CD4-positive, alpha-beta T cell treated with Interleukin-17A for 1 hour (primary cell): ENCODE measurements around the gene NOS2.
A peak's percentile ranks its signal among the peaks of the same experiment; 100 is the strongest.
"Not testable (repeated sequence)": the region's sequence is repeated elsewhere in the genome, so short reads cannot be mapped to it uniquely, and the experiment has no call there.

Experiments
- DNase-seq: peaks from one replicate; pipeline ENCODE4 v3.0.0-alpha.2; 2020

The NOS2 gene

DNA sequence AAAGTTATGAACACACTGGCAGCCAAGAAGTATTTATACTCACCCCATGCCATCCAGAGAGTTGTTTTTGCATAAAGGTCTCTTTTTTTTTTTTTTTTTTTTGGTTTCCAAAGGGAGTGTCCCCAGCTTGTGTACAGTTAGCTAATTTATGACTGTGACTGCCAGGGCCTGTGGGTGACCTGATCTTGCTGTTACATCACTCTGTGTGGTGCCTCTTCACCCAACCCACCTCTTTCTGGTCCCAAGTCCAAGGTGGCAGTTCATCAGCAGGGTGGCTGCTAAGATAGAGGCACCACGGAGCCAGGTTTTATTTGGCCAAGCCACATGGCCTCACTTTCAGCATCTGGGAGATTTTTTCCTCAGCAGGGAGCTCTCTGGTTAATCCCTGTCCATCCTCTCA is at the start of gene NOS2:
Gene NOS2, minus strand, starts transcription at position 8 of the 400 bp plus-strand sequence. CDS start 1,720 bp downstream, outside the sequence.
- no peak for DNase-seq

DNA sequence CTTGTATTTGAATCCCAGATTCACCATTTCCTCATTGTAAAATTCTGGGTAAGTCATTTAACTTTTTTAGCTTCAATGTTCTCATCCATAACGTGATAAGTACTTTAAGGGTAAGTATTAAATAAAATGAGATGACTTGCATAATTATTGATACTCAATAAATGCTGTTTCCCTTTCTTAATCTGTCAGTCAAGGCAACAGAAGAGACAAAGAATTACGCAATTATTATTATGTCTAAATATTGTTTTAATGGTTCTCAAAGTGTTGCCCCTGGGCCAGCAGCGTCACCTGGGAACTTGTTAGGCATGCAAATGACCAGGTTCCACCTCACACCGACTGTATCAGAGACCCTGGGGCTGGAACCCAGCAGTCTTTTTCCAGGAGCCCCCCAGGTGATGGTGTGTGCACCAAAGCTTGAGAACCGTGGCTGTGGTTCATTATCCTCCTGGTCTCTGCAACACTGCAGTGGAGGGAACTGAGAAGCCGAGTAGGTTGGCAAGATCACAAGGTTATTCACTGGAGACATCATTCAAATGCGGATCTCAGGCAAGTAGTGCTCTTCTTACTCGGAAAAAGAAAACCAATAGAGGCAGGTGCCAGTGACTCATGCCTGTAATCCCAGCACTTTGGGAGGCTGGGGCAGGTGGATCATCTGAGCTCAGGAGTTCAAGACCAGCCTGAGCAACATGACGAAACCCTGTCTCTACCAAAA is 49.3 kb upstream of the NOS2 start:
- DNase-seq: no peak

DNA sequence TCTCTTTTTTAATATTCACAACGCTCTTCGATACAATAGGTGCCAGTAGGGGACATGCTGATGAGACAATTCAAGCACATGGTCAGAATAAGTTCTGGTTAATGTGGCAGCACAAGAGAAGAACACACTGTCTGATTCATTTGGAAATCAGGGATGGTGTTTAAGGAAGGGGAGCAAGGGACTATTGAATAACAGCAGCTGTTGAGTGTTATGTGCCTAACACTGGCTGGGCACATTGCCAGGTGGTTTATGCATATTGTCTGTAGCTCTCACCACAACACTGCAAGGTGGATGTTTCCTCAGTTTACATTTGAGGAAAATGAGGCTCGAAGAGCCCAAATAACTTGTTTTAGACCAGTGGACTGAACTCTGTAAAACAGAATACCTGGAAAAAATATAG is 48.6 kb upstream of the NOS2 start:
- DNase-seq: no peak

DNA sequence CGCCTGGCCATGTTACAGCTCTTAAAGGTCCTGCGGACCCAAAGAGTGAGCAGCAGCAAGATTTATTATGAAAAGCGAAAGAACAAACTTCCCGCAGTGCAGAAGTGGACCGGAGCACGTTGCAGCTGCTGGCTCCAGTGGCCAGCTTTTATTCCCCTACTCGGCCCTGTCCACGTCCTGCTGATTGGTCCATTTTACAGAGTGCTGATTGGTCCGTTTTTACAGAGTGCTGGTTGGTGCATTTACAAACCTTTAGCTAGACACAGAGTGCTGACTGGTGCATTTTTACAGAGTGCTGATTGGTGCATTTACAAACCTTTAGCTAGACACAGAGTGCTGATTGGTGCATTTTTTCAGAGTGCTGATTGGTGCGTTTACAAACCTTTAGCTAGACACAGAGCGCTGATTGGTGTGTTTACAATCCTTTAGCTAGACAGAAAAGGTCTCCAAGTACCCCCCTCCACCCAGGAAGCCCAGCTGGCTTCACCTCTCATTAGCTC is 46.5 kb upstream of the NOS2 start:
- DNase-seq: not testable (repeated sequence)

DNA sequence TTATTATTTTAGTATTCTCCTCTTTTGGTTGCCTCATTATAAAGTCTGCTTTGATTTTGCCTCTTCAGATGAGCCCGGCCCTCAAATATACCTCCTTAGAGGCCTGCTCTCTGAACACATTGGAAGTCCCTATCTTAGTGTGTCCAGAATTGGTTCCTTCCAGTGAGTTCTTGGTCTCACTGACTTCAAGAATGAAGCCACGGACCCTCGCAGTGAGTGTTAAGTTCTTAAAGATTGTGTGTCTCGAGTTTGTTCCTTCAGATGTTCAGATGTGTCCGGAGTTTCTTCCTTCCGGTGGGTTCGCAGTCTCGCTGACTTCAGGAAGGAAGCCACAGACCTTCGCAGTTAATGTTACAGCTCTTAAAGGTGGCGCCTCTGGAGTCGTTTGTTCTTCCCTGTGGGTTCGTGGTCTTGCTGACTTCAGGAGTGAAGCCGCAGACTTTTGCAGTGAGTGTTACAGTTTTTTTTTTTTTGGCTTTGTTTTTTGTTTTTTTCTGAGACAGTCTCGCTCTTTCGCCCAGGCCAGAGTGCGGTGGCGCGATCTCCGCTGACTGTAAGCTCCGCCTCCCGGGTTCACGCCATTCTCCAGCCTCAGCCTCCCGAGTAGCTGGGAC is 45.8 kb upstream of the NOS2 start:
- peak; percentile 53 for DNase-seq

DNA sequence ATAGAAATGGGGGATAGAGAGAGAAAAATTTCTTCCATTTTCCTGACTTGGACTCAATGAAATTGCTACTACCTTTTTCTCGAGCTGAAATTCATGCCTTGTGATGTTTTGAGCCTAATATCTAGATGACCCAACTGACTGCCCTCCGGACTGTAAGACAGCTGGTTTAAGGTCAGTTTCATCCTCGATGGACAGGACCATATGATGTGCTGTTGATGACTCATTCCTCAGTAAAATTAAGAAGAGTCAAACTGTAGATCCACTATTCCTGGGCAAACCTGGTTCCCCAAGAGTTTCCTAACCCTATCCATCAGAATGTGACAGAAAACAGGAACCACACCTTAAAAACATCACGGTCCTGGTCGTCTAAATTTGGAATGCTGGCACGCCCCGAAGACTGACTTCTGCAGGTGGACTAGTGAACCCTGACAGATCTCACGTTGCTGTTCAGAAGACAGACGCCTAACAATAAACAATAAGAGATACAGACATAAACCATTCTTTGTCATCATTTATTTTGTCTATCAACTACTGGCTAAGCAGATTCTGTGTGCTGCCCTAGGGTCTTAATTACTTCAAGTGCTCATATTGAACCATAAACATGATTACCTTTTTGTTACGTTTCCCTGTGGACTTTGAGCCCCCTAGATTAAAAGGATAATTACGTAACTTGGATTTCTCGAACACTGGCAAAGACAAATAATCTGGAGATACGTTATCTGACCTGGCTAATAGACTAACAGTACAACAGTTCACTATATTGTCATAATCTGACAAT is 45.1 kb upstream of the NOS2 start:
- no peak for DNase-seq

DNA sequence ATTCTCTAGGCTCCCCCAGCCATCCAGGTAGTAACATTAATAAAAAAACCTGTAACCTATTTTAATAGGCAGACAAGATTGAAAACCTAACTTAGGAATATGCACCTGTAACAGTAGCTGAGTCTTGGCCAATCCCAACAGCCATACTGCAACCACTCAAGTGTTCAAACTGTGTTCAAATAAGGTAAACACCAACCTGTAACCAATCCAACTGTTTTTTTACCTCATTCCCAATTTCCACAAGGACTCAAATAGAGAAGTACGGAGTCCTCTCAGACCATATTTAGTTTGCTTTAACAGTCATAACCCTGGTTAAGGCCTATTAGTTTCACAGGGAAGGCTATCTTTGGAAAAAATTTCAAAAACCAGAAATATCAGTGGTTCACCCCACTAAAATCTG is 40.4 kb upstream of the NOS2 start:
- DNase-seq: no peak

DNA sequence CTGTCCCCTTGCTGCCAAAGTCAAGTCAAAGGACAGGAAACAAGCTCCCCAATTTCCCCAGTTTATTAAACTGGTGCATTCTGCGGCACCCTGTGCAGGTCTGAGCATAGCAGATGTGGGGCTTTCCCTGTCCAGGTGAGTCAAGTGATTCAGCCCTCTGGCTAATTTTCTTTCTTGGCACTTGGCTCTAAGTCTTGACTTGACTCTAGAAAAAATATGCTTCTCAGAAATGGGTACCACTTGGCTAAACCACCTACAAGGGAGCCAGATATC is 40.0 kb upstream of the NOS2 start:
- DNase-seq: not testable (repeated sequence)

DNA sequence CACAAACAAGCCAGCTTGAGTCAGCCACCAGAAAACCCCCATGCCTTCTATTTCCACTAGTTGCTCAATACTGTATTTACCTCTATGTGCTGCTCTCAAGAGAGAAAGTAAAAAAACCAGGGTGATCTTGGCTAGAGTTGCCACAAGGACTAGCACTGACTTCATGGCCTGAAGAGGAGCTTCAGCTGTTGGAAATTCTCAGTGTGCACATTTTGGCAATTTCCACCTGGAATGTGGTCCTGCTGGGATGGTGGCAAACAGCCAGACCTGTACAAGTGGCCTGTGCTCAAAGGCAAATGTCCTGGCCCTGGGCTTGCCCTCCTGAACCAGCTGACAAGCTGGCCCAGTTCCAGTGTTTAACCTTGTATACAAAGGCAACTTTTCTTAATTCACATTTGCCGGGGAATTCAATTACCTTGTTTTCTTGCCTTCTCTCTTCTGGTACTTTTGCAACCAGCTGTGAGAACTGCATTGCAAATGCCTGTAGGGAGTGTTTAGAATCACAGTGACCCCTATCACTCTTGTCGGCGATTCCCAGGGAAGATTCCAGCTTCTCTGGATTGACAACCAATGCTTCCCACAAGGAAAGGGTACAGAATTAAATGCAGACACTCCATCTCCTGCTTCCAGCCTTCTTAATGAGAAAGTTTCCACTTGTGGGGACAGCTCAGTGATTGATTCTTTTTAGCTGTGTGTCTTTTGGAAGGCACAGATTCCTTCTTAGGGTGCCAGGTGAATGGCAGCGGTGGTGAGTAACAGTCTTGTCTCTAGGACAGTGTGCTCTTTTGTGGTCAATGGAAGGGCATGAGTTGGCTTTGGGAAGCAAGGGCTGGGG is 39.5 kb upstream of the NOS2 start:
- not testable (repeated sequence) for DNase-seq

DNA sequence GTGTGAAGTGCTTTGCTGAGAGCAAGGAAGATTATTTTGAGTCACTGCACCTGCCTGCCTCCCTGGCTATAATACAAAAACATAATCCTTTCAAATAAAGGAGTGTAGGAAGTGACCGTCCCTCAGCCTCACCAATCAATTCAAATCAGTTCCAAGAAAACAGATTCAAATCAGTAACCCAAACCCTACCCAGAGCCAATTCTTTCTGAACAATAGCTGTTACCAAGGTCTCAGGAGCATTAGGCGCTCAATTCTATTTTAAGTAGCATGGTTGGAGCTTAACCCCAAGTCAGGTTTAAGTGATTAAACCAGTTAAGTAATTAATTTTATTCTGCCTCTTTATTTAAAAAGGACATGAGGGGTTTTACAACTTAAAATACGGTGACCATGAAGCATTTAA is 38.3 kb upstream of the NOS2 start:
- DNase-seq: not testable (repeated sequence)

DNA sequence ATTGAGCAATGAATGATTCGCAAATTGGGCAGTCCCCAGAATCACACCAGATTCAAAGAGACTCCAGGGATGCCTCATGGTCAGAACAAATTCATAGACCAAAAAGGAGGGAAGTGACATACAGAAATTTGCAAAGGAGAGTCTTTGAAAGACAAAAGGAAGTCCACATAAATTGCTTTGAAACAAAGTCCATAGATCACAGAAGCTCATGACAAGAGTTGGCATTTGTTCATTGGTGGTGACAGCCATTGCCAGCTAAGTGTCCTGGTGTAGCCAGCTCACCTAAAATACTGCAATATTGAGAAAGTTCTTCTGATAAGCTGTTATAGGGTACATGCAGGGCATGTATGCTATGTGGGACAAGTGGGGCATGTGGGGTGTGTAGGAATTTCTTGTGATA is 37.4 kb upstream of the NOS2 start:
- DNase-seq: not testable (repeated sequence)

DNA sequence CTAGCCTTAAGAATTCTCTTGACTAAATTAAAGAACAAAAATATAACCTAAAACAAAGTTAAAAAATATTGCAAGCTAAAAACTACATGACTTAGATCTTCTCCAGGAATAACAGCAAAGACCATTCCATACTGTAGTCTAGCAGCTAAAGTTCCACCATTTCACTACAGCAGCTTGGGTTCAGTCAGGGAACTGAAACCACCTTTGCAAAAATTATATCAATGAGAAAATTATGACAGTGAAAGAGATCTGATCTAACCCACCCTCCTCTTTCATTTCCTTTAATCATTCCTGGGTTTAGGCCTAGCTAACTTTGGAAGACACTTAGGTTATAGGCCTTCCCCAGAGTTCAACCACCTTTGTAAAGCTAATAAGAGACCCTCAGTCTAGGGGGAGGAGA is 36.3 kb upstream of the NOS2 start:
- DNase-seq: no peak

DNA sequence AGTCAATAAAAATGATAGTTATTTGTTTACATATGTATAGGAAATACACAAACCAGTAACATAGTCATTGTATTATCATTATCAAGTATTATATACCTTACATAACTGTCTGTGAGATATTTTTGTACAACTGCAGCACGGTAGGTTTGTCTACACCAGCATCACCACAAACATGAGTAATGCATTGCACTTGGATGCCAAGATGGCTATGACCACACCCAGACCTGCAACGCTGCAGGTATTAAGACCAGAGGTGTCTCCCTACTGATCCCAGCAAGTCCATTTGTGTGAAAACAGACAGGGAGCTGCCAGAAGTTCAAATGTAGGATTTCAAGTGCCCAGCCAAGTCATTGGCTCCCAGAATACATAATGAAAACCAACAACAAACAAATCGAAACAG is 34.2 kb upstream of the NOS2 start:
- no peak for DNase-seq

DNA sequence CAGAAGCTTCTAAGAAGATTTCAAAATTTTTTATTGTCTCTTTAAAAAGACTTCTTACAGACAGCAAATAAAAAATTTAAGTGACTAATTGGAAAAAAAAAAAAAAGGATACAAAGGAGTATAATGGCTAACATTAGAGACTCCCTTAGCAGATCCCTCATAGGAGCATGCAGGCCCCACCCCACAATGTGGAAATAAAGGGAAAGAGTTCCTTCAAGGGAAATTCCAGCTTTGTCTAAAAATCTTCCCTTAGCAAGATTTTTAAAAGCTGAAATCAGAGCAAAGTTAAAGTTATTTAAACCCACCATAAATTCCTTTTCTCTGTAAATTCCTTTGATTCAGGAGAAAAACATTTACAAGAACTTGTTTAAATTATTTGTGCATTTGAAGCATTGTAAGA is 32.5 kb upstream of the NOS2 start:
- no peak for DNase-seq

DNA sequence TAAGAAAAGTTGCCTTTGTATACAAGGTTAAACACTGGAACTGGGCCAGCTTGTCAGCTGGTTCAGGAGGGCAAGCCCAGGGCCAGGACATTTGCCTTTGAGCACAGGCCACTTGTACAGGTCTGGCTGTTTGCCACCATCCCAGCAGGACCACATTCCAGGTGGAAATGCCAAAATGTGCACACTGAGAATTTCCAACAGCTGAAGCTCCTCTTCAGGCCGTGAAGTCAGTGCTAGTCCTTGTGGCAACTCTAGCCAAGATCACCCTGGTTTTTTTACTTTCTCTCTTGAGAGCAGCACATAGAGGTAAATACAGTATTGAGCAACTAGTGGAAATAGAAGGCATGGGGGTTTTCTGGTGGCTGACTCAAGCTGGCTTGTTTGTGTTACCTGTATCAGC is 29.6 kb upstream of the NOS2 start:
- not testable (repeated sequence) for DNase-seq

DNA sequence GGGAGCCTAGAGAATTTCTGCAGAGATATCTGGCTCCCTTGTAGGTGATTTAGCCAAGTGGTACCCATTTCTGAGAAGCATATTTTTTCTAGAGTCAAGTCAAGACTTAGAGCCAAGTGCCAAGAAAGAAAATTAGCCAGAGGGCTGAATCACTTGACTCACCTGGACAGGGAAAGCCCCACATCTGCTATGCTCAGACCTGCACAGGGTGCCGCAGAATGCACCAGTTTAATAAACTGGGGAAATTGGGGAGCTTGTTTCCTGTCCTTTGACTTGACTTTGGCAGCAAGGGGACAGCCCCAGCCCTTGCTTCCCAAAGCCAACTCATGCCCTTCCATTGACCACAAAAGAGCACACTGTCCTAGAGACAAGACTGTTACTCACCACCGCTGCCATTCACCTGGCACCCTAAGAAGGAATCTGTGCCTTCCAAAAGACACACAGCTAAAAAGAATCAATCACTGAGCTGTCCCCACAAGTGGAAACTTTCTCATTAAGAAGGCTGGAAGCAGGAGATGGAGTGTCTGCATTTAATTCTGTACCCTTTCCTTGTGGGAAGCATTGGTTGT is 28.9 kb upstream of the NOS2 start:
- DNase-seq: not testable (repeated sequence)

DNA sequence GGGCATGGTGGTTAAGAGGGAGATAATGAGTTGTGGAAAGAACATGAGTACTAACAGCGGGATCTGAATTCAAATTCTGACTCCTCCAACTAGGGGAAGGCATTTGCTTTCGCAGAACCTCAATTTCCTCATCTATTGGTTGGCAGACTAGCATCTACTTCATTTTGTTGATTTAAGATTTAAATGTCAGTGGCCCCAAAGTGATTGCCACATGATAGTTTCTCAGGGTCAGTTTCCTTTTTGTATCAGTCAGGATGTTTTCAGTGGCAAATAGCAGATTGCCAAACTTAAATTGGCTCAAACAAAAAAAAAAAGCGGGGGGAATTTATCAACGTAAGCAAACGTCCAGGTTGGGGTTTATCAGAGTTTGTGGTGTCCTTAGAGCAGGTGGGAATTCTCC is 25.1 kb upstream of the NOS2 start:
- DNase-seq: no peak

DNA sequence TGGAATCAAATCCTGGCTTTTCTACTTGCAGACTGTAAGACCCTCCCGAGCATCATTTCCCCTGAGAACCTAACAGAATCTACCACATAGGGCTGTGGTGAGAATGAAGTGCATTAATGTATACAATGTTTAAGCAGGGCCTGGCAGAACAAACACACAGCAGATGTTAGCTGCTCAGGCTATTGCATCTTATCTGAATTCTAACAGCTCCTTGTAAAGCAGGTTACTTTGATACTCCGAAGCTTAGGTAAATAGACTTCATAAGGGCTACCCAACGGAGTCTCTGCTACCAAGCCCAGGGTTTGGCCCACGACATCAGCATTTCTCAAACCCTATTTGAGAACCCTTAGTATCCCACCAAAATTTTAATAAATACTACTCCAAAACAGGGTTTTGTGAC is 24.4 kb upstream of the NOS2 start:
- no peak for DNase-seq

DNA sequence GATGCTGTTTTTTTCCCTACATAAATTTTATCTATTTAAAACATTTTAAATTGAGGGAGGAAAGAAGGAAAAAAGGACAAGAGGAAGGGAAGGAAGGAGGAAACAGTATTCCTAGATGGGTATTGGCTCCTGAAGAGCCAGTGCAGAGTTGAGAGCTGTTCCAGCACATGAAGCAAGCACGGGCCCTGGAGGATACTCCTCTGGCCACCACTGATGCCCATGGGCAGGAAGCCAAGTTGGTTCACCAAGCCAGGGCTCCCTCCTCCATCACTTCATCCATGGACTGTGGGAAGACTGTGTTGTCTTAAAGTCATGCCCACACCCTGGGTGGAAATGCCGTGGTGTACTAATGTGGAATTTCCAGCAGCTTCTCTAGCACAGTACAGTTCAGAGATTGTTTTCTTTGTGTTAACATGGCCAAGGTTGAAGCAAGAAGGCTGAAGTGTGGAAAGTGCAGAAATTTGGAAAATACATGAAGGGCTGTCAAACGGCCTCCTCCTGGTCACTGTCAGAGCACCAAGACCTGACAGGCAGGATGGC is 23.9 kb upstream of the NOS2 start:
- no peak for DNase-seq

DNA sequence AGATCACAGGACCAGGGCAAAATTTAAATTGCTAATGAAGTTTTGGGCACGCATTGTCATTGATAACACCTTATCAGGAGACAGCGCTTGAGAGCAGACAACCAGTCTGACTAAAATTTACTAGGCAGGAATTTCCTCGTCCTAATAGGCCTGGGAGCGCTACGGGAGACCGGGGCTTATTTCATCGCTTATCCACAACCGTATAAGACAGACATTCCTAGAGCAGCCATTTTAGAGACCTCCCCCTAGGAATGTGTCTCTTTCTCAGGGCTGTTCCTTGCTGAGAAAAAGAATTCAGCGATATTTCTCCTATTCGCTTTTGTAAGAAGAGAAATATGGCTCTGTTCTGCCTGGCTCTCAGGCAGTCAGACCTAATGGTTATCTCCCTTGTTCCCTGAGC is 21.8 kb upstream of the NOS2 start:
- not testable (repeated sequence) for DNase-seq

DNA sequence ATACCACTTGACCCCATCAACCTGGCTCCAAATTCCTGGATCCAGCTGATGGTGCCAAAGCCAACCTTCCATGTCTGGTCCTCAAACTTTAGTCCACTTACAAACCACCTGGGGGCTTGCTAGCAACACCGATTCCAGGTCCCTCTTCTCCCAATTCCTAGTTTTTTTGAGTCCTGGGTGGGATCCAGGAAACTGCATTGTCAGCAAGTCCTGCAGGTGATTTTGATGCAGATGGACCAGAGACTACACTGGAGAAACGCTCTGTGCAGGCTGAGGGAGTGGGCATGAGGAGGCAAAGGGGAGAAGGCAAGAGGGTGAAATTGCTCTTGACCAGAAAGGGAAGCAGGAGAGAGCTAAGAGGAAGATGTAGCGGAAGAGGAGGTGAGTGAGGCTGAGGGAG is 21.0 kb upstream of the NOS2 start:
- no peak for DNase-seq

DNA sequence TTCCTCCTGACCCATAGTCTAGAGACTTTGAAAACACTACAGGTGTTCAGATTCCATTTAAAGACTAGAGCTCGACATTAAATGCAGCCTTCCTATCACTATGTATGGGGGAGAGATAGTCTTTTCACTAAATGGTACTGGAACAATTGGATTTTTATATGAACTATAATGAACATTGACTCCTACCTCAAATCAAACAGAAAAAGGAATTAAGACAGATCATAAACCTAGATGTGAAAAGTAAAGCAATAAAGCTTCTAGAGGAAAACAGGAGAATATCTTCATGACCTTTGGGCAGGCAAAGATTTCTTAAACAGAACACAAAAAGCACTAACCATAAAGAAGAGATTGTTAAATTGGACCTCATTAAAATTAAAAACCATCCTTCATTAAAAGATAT is 18.8 kb upstream of the NOS2 start:
- DNase-seq: no peak
